Activated effector memory CD4-positive, alpha-beta T cell treated with anti-CD3 and anti-CD28 coated beads, Interleukin-2, amount 50 U/mL, for 16 hours (primary cell): Measurements from ENCODE around the gene RSU1.

Experiments used
- DNase-seq: peaks from one replicate; pipeline ENCODE4 v3.0.0-alpha.2; 2020

Gene RSU1

GRCh38 chr10:16656895-16657294 is 160.3 kb downstream of the RSU1 start:
- no peak for DNase-seq

- DNase-seq, result no peak
Measured at GRCh38 chr10:16653224-16653623, 164.0 kb downstream of the RSU1 start.

GRCh38 chr10:16652154-16652553 is 165.1 kb downstream of the RSU1 start:
- no peak for DNase-seq

- no peak for DNase-seq
Measured at GRCh38 chr10:16649757-16650156, 167.5 kb downstream of the RSU1 start.

- no peak for DNase-seq
Measured at GRCh38 chr10:16648366-16648765, 168.9 kb downstream of the RSU1 start.

GRCh38 chr10:16646181-16647059 is 170.8 kb downstream of the RSU1 start:
- no peak for DNase-seq

GRCh38 chr10:16644146-16644545 is 173.1 kb downstream of the RSU1 start:
- no peak for DNase-seq

- no peak for DNase-seq
Measured at GRCh38 chr10:16643502-16643901, 173.7 kb downstream of the RSU1 start.

- DNase-seq, result no peak
Measured at GRCh38 chr10:16640153-16640552, 177.1 kb downstream of the RSU1 start.

GRCh38 chr10:16639471-16639870 is 177.8 kb downstream of the RSU1 start:
- no peak for DNase-seq

- DNase-seq, result no peak
Measured at GRCh38 chr10:16632996-16633395, 184.2 kb downstream of the RSU1 start.

GRCh38 chr10:16626697-16627096 is 190.5 kb downstream of the RSU1 start:
- DNase-seq, result no peak

- DNase-seq, result no peak
Measured at GRCh38 chr10:16612981-16613355, 204.3 kb downstream of the RSU1 start.

- no peak for DNase-seq
Measured at GRCh38 chr10:16612115-16612980, 204.9 kb downstream of the RSU1 start.

- DNase-seq, result no peak
Measured at GRCh38 chr10:16611037-16611436, 206.2 kb downstream of the RSU1 start.

GRCh38 chr10:16609211-16609610 is 208.0 kb downstream of the RSU1 start:
- no peak for DNase-seq

GRCh38 chr10:16606923-16607322 is 210.3 kb downstream of the RSU1 start:
- no peak for DNase-seq

- no peak for DNase-seq
Measured at GRCh38 chr10:16606421-16606820, 210.8 kb downstream of the RSU1 start.

- DNase-seq, result no peak
Measured at GRCh38 chr10:16603308-16603707, 213.9 kb downstream of the RSU1 start.

- no peak for DNase-seq
Measured at GRCh38 chr10:16602104-16602775, 215.0 kb downstream of the RSU1 start.

GRCh38 chr10:16599662-16600061 is 217.6 kb downstream of the RSU1 start:
- DNase-seq, result no peak

GRCh38 chr10:16597656-16598055 is 219.6 kb downstream of the RSU1 start:
- DNase-seq, result no peak

GRCh38 chr10:16592378-16592777 is 224.8 kb downstream of the RSU1 start:
- no peak for DNase-seq
